ENCODE results near the gene CYP2A13.
"Not testable (repeated sequence)": the region's sequence is repeated elsewhere in the genome, so short reads cannot be mapped to it uniquely, and the experiment has no call there.

The CYP2A13 gene

GRCh38 chr19:41088151-41088550 lies at the start of gene CYP2A13:
CYP2A13 (plus strand) TSS chr19:41088451; CDS start chr19:41088472, 21 bp downstream.
- no peak for DNase-seq

DNA sequence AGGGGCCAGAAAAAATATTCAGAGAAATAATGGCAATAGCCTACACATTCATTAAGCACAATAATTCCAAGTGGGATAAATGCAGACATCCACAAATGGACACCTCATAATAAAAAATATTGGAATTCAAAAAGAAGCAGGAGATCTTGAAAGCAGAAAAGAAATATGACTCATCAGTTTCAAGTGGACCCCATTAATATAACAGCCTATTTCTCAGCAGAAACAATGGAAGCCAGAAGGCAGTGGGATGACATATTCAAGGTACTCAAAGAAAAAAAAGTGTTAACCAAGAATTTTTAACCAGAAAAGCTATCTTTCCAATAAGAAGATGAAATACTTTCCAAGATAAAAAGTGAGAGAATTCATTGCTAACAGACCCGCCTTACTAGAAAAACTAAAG lies 48.4 kb upstream of the CYP2A13 start:
- no peak for DNase-seq

DNA sequence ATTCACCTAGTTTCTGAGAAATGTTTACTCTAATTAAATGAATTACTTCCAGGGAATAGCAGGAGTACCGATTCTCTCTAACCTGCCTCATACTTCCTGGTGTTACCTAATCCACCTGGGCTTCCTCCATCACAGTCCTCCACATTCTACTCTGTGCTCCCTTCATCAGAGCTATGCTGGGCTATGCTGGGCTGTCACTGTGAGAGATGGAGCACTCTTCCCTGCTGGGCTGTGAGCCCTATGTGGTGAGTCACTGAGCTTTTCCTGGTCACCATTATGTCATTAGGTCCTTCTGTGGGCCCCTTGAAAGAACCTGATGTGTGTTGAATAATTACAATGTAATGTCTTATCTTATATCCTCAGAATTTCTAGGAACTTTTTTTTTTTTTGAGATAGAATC lies 43.2 kb upstream of the CYP2A13 start:
- not testable (repeated sequence) for DNase-seq

- no peak for DNase-seq
Measured at GRCh38 chr19:41050426-41050825, 37.8 kb upstream of the CYP2A13 start.

DNA sequence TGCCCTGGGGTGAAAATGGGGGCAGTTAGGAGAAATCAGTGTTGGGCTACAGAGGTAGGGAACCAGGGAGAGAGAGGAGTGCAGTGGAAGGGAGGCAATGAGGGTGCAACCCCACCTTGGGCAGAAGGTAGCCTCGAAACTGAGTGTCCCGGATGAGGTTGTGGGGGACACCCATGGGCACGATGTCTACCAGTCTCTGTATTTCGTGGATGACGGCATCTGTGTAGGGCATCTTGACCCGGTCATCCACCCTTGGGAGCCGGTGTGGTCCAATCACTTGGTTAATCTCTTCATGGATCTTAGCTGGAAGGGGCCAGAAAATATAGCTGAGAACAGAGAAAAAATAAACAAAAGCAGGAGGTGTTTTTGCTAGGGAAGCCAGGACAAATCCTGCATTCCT lies 36.1 kb upstream of the CYP2A13 start:
- DNase-seq = not testable (repeated sequence)

DNA sequence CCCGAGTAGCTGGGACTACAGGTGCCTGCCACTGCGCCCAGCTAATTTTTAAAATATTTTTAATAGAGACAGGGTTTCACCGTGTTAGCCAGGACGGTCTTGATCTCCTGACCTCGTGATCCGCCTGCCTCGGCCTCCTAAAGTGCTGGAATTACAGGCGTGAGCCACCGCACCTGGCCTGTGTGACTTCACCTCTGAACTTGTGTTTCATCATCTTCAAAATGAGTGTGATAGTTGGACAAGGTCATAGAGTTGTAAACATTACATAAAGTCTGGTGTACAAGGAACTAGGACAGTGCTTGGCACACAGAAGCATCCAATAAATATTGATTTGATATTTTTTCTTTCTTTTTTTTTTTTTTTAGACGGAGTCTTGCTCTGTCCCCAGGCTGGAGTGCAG lies 34.9 kb upstream of the CYP2A13 start:
- DNase-seq = not testable (repeated sequence)

- DNase-seq = no peak
Measured at GRCh38 chr19:41064974-41065569, 23.2 kb upstream of the CYP2A13 start.

DNA sequence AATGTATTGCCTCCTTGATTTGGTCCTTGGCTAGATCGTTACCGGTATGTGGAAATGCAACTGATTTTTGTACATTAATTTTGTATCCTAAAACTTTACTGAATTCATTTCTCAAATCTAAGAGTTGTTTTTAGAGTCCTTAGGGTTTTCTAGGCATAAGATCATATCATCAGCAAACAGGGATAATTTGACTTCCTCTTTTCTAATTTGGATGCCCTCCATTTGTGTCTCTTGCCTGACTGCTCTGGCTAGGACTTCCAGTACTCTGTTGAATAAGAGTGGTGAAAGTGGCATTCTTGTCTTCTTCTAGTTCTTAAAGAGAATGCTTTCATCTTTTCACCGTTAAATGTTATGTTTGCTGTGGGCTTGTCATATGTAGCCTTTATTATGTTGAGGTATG lies 12.0 kb upstream of the CYP2A13 start:
- DNase-seq = no peak

GRCh38 chr19:41083516-41083915 lies 4.7 kb upstream of the CYP2A13 start:
- no peak for DNase-seq

DNA sequence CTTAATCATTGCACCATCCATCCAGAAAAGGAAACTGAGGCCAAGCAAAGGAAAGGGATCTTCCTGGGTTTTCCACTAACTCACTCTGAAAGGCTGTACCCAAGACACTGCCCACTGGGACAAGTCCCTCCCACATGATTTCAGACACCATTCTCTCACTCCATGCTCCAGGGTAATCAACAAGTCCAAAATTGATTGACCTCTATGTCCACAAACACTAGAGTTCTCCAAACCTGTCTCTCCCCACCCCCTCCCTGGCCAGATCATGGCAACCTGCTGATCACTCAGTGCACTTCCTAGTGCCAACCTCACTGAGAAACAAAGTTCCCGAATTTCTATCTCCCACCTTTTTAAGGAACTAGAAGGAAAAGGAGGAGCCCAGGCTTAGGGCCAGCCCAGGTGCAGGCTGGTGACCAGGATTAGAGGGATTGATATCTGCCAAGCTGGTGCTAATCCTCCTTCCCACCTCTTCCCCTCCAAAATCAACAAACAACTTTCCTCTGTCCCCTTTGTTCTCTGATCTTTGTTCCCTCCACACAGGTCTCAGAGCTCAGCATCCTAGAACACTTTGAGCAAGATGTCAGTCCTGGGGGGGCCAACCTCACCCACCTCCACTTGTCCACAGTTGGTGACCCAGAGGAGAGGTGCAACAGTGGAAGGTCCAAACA lies 2.4 kb upstream of the CYP2A13 start:
- DNase-seq = no peak

DNA sequence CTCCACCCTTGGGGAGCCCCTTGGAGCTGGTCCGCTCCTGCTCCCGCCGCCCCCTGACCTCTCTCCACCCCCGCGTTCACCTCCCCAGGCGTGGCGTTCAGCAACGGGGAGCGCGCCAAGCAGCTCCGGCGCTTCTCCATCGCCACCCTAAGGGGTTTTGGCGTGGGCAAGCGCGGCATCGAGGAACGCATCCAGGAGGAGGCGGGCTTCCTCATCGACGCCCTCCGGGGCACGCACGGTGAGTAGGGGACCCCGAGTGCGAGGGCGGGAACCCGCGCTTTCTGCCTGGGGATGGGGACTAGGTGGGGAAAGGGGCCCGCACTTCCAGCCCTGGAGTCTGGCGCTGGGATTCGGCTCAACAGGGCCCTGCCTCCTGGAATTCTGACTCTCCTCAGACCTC lies 1.7 kb downstream of the CYP2A13 start:
- DNase-seq = no peak

DNA sequence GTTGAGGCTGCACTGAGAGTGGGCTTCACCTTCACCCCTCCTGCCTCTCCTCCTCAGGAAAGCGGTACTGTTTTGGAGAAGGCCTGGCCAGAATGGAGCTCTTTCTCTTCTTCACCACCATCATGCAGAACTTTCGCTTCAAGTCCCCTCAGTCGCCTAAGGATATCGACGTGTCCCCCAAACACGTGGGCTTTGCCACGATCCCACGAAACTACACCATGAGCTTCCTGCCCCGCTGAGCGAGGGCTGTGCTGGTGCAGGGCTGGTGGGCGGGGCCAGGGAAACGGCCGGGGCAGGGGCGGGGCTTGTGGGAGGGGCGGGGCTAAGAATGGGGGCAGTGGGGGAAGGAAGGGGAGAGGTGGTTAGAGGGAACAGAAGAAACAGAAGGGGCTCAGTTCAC lies 7.5 kb downstream of the CYP2A13 start:
- DNase-seq = no peak

DNA sequence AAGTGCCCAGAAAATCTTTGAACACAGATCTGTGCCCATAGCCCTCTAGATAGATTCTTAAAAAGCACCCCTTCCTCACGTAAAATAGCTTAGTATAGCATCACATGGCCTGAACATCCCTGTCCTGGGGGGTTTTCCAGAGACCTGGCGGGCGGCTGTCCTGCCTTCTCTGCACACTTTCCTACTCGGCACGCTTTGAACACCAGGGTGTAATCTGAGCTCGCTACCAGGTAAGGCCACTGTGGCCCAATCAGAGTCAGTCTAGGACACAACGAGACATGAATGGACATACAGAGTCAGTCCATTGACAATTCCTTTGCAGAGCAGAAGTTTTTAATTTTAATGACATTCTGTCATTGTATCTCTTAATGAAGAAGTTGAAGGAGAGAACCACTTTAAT lies 8.1 kb downstream of the CYP2A13 start:
- no peak for DNase-seq

DNA sequence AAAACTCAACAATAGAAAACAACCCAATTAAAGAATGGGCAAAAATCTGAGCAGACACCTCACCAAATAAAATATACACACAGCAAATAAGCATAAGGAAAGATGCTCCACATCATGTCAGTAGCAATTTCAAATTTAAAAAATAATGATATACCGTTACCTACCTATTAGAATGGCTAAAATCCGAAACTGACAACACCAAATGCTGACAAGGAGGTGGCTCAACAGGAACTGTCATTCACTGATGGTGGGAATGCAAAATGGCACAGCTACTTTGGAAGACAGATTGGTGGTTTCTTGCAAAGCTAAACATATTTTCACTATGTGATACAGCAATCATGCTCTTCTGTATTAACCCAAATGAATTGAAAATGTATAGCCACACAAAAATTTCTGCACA lies 9.1 kb downstream of the CYP2A13 start:
- DNase-seq = no peak

DNA sequence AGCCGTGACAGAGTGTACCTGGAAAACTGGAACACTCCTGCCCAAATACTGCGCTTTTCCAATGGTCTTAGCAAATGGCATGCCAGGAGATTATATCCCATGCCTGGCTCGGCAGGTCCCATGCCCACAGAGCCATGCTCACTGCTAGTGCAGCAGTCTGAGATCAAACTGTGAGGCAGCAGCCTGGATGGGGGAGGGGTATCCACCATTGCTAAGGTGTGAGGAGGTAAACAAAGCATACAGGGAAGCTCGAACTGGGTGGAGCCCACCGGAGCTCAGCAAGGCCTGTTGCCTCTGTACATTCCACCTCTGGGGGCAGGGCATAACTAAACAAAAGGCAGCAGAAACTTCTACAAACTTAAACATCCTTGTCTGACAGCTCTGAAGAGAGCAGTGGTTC lies 10.5 kb downstream of the CYP2A13 start:
- no peak for DNase-seq

DNA sequence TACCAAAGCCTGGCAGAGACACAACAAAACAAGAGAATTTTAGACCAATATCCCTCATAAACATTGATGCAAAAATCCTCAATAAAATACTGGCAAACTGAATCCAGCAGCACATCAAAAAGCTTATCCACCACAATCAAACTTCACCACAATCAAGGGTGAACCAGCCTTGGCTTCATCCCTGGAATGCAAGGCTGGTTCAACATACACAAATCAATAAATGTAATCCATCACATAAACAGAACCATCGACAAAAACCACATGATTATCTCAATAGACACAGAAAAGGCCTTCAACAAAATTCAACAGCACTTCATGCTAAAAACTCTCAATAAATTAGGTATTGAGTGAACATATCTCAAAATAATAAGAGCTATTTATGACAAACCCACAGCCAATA lies 14.0 kb downstream of the CYP2A13 start:
- not testable (repeated sequence) for DNase-seq

DNA sequence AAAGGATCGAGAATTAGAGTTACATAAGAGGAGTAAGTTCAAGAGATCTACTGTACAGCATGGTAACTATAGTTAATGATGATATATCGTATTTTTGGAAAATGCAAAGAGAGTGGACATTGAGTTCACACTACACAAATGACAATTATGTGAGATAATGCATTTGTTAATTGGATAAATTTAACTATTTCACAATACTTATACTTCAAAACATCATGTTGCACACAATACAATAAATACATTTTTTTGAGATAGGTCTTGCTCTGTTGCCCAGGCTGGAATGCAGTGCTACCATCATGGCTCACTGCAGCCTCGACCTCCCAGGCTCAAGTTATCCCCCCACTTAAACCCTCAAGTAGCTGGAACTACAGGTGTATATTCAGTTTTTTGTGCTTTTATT lies 17.9 kb downstream of the CYP2A13 start:
- DNase-seq = no peak

- no peak for DNase-seq
Measured at GRCh38 chr19:41111296-41111695, 23.0 kb downstream of the CYP2A13 start.

DNA sequence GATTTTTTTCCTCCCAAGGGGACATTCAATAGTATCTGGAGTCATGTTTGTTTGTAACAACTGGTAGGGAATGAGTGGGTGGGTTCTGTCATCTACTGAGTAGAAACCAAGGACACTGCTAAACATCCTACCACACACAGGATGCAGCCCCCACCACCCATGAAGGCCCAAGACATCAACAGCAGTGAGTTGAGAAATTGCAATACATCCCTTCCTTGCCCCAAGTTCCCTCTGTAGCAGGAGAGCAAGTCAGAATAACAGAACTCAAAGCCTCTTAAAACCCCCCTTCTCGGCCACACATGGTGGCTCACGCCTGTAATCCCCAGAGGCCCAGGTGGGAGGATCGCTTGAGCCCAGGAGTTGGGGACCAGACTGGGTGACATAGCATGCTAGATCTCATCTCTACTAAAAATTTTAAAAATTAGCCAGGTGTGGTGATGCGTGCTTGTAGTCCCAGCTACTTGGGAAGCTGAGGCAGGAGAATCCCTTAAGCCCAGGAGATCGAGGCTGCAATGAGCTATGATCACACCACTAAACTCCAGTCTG lies 23.6 kb downstream of the CYP2A13 start:
- DNase-seq = no peak

DNA sequence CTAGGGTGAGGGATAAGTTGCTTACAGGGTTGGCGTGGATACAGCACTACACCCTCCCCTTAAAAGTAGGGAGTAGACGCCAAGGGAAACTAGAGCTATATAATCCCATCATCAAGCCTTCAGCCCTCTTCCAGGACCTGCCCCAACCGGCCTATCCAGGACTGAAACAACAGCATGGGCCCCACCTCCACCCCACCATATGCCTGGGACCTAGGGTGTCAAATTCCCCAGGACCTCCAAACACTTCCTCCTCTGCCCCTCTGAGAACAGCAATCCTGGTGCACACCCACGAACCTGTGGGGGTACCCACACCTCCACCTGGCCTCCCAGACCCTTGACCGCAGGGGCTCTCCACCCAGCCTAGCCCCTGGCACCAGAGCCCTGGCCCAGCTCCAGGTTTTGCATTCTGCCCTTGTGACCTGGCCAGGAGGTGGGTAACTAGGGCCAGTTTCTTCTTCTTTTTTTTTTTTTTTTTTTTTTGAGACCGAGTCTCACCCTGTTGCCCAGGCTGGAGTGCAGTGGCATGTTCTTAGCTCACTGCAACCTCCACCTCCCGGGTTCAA lies 24.6 kb downstream of the CYP2A13 start:
- DNase-seq = no peak

DNA sequence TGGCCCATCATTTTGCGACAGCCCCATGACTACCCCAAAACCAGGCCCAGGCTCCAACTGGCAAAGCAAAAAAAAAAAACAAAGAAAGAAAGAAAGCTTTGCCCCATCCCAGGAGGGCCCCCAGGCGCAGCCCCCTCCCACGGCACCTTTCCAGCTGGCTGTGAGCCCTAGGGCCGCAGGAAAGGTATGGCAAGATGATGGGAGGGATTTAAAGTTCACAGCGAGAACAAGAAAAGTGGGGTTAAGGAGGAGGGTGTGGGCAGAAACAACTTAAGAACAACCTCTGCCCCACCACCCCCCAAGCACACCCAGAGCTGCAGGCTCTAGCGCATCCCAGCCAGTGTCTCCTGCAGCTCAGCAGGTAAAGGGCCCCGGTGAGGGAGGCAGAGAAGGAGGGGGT lies 25.9 kb downstream of the CYP2A13 start, which contains the start of gene CYP2F1:
TSS of gene CYP2F1 (plus strand) at position 301 of the 400 bp plus-strand sequence. CDS start 1,757 bp downstream, outside the sequence.
- no peak for DNase-seq

DNA sequence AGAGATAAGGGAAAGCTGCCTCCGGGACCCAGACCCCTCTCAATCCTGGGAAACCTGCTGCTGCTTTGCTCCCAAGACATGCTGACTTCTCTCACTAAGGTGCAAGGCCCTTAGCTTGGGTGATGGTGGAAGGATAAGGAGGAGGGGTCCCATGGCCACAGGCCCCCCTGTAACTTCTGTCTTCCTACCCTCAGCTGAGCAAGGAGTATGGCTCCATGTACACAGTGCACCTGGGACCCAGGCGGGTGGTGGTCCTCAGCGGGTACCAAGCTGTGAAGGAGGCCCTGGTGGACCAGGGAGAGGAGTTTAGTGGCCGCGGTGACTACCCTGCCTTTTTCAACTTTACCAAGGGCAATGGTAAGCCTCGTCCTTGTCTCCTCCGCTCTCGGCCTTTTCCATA lies 28.0 kb downstream of the CYP2A13 start:
- no peak for DNase-seq

GRCh38 chr19:41120929-41121911 lies 33.0 kb downstream of the CYP2A13 start:
- not testable (repeated sequence) for DNase-seq

Measured in HCEC 1CT (cell line).